ENCODE data around the gene XRCC5.
A peak's percentile ranks its signal among the peaks of the same experiment; 100 is the strongest.

XRCC5 gene

GRCh38 chr2:216110620-216111019 lies 1.5 kb downstream of the XRCC5 start:
- no peak for TF ChIP-seq CTCF (conservative IDR thresholded peaks at IDR 0.05; ENCODE audit: low read length)
- H3K4me3 ChIP-seq (ENCODE audit: low read length): peak overlapping the region; percentile 98
- DNase-seq (ENCODE audit: low read depth): peak; percentile 11

- TF ChIP-seq CTCF (conservative IDR thresholded peaks at IDR 0.05; ENCODE audit: low read length): no peak
- H3K4me3 ChIP-seq (ENCODE audit: low read length): no peak overlapping the region
- DNase-seq (ENCODE audit: low read depth): no peak
These were observed 2.0 kb downstream of the XRCC5 start for GRCh38 chr2:216111122-216111521.

GRCh38 chr2:216112926-216113325 lies 3.8 kb downstream of the XRCC5 start:
- H3K4me3 ChIP-seq (ENCODE audit: low read length): no peak overlapping the region
- TF ChIP-seq CTCF (conservative IDR thresholded peaks at IDR 0.05; ENCODE audit: low read length): no peak
- no peak for DNase-seq (ENCODE audit: low read depth)

GRCh38 chr2:216113572-216113971 lies 4.4 kb downstream of the XRCC5 start:
- no peak overlapping the region for H3K4me3 ChIP-seq (ENCODE audit: low read length)
- TF ChIP-seq CTCF (conservative IDR thresholded peaks at IDR 0.05; ENCODE audit: low read length): no peak
- no peak for DNase-seq (ENCODE audit: low read depth)

GRCh38 chr2:216114382-216114713 lies 5.2 kb downstream of the XRCC5 start:
- H3K4me3 ChIP-seq (ENCODE audit: low read length): no peak overlapping the region

GRCh38 chr2:216114714-216115531 lies 5.8 kb downstream of the XRCC5 start:
- DNase-seq (ENCODE audit: low read depth): peak; percentile 98
- H3K4me3 ChIP-seq (ENCODE audit: low read length): peak overlapping the region; percentile 62
- TF ChIP-seq CTCF (conservative IDR thresholded peaks at IDR 0.05; ENCODE audit: low read length): peak; percentile 82

More at GRCh38 chr2:216114382-216114713, 5.2 kb downstream of the XRCC5 start:
- TF ChIP-seq CTCF (conservative IDR thresholded peaks at IDR 0.05; ENCODE audit: low read length): no peak
- DNase-seq (ENCODE audit: low read depth): no peak

GRCh38 chr2:216116418-216116817 lies 7.3 kb downstream of the XRCC5 start:
- no peak overlapping the region for H3K4me3 ChIP-seq (ENCODE audit: low read length)
- DNase-seq (ENCODE audit: low read depth): peak; percentile 10
- no peak for TF ChIP-seq CTCF (conservative IDR thresholded peaks at IDR 0.05; ENCODE audit: low read length)

Data from AG10803 (cell line).